Measurements from ENCODE around the gene NDFIP2. TPM values are rescaled to one million over a fixed set of nuclear protein-coding genes. Genes with fewer than 3 reads are reported as not detected.

The NDFIP2 gene
- total RNA-seq, 4 donors from 2014 or later: 17.1 to 27.9 (median 20.6) TPM

- TF ChIP-seq, protein P1, sequence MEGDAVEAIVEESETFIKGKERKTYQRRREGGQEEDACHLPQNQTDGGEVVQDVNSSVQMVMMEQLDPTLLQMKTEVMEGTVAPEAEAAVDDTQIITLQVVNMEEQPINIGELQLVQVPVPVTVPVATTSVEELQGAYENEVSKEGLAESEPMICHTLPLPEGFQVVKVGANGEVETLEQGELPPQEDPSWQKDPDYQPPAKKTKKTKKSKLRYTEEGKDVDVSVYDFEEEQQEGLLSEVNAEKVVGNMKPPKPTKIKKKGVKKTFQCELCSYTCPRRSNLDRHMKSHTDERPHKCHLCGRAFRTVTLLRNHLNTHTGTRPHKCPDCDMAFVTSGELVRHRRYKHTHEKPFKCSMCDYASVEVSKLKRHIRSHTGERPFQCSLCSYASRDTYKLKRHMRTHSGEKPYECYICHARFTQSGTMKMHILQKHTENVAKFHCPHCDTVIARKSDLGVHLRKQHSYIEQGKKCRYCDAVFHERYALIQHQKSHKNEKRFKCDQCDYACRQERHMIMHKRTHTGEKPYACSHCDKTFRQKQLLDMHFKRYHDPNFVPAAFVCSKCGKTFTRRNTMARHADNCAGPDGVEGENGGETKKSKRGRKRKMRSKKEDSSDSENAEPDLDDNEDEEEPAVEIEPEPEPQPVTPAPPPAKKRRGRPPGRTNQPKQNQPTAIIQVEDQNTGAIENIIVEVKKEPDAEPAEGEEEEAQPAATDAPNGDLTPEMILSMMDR (IDR thresholded peaks at IDR 0.05; ENCODE audit: low read depth): no peak
Measured at GRCh38 chr13:79483086-79483706, 2.2 kb downstream of the NDFIP2 start.

GRCh38 chr13:79485014-79485811, 4.3 kb downstream of the NDFIP2 start:
- TF ChIP-seq, protein P1 (IDR thresholded peaks at IDR 0.05; ENCODE audit: low read depth): no peak

DNA sequence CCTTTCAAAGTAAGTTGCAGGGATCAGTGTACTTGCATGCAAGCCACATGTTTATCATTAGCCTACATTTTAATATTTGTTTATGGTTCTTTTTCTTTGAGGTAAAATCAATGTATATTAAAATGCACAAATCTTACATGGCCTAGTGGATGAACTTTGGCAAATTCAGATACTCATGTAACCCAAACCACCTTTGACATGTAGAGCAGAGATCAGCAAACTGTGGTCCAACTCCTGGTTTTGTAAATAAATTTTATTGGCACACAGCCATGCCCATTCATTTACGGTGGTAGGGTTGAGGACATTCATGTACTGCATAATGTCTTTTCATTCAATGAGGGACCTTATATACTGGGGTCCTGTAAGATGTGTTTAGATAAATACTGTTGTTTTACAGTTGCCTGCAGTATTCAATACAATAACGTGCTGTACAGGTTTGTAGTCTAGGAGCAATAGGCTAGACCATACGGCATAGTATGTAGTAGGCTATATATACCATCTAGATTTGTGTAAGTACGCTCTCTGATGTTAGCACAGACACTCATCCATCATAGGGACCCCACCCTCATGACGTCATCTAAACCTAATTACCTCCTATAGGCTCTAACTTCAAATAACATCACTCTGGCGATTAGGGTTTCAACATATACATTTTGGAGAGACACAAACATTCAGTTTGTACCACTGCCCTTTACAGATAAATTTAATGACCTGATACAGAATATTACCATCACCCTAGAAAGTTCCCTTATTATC, 5.7 kb downstream of the NDFIP2 start:
- TF ChIP-seq, protein P1 (IDR thresholded peaks at IDR 0.05; ENCODE audit: low read depth): no peak

DNA sequence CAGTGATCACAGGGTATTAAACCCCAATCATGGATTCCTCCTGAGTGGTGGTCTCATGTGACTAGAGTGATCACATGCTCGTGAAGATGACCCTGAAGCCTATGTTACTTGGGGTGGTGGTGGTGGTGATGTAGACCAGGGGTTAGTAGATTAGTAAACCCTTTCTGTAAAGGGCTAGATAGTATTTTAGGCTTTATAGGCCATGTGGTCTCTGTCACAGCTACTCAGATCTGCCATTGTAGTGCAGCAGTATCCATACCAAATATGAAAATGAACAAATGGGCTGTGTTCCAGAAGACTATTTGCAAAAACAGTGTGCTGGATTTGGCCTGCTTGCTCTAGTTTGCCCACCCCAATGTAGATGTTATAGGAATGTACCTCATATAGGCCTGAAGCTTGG, 9.4 kb downstream of the NDFIP2 start:
- TF ChIP-seq, protein P1 (IDR thresholded peaks at IDR 0.05; ENCODE audit: low read depth): no peak

GRCh38 chr13:79490824-79491223, 9.9 kb downstream of the NDFIP2 start:
- TF ChIP-seq, protein P1 (IDR thresholded peaks at IDR 0.05; ENCODE audit: low read depth): no peak

- TF ChIP-seq, protein P1 (IDR thresholded peaks at IDR 0.05; ENCODE audit: low read depth): no peak
Measured at GRCh38 chr13:79491715-79492114, 10.8 kb downstream of the NDFIP2 start.

GRCh38 chr13:79492313-79492798, 11.4 kb downstream of the NDFIP2 start:
- TF ChIP-seq, protein P1 (IDR thresholded peaks at IDR 0.05; ENCODE audit: low read depth): no peak
